GM12874 (cell line): ENCODE results near the gene VOPP1.

Experiments
- CTCF ChIP-seq: IDR thresholded peaks from 2 replicates; pipeline ENCODE4 v1.5.1; 2011; ENCODE audit warnings: low read depth, mild to moderate bottlenecking, control low read depth, low read length, moderate library complexity; ENCODE audit not compliant: insufficient read depth

The VOPP1 gene, protein sequence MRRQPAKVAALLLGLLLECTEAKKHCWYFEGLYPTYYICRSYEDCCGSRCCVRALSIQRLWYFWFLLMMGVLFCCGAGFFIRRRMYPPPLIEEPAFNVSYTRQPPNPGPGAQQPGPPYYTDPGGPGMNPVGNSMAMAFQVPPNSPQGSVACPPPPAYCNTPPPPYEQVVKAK

GRCh38 chr7:55572378-55573233 lies at the start of gene VOPP1:
TSS of gene VOPP1 (minus strand) at chr7:55572502. CDS start at chr7:55572324, 178 bp downstream.
- no peak for TF ChIP-seq CTCF

- TF ChIP-seq CTCF = no peak
Measured at GRCh38 chr7:55618913-55619312, 46.6 kb upstream of the VOPP1 start.

- peak; percentile 41; the same call in 1 of the 2 replicates for TF ChIP-seq CTCF
Measured at GRCh38 chr7:55597944-55598499, 25.7 kb upstream of the VOPP1 start.

DNA sequence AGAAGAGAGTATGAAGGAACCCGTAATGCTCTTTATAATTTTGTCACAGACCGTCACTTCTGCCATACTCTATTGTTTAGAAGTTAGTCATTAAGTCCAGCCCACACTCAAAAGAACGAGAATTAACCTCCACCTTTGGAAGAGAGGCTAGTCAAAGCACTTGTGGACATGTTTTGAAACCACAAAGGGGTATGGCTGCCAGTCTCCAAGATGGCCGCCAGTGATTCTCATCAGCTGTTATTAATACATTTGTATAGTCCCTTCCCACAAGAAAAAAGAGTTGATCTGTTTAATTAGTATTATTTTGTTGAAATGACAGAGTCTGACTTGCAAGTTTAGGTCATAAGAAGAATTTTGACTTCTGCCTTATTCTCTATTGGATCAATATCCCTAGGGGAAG lies 23.2 kb upstream of the VOPP1 start:
- no peak for TF ChIP-seq CTCF

DNA sequence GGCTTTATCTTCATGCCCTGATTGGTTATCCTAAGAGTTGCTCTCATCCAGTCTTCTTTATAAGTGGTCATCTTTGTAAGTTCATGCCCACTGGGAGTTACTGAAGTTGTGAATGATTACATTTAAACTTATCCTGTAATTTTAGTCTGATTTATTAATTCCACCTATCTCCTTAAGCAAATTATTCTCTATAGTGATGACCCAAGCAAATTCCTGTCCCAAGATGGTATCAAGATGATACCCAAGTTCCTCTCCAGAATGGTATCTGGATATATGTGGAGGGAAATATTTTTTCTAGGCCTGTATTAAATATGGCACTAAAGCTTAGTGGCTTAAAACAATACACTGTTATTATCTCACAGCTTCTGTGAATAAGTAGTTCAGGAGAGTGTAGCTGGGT lies 22.6 kb upstream of the VOPP1 start:
- no peak for TF ChIP-seq CTCF

- TF ChIP-seq CTCF = no peak
Measured at GRCh38 chr7:55594414-55594813, 22.1 kb upstream of the VOPP1 start.

DNA sequence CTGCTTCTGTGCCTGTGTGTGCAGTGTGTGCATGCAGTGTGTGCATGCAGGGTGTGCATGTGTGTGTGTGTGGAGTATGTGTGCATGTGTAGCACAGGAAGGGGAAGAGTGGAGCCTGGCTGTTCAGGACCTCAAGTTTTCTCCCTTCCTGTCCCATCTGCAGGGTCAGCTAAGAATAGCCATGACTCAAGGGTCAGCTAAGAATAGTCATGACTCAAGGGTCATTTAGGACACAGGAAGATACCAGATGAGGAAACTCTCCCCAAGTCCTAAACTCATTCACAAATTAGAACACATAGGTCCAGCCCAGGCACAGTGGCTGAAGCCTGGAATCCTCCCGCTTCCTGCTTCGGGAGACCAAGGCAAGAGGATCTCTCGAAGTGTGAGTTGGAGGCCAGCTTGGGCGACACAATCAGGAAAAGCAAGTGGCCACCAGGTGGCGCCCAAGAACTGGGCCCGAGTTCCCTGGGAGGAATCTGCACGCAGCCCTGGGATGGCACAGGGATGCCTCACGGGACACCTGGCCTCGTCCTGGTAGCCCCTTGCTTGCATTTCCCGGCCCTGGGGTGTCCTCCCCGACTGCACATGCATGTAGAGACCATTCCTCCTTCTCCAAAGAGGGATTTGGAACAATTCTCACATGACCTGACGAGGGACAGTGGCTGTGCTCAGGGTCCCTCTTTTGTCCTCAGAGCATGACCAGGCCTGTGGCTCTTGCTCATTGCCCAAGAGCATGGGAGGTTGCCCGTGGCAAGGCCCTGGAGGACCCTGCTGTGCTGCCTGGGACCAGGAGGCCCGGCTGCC lies 21.4 kb upstream of the VOPP1 start:
- peak; percentile 94 for TF ChIP-seq CTCF
